ENCODE data around the gene CDK5RAP3.

The CDK5RAP3 gene

DNA sequence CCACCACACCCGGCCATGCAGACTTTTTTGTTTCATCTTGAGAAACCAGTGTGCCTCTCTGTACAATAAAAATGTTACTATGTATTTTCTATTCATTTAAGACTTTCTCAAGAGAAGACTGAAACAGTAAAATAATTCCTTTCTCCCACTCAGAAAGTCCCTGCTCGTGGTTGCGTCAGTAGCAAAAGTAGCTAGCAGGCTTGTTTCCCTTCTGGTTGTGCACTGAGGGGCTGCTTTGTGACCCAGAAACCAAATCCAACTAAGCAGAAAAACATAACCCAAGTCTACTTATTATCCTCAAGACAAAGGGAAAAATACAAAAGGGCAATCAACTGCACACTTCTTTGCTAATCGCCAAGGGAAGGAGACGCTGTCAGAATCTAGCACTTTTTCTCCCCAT lies 33.0 kb upstream of the CDK5RAP3 start:
- Histone ChIP-seq H3K4me1 (ENCODE audit: control insufficient read depth, insufficient read depth, low read length) (0 out of 2 replicates have a peak, but pooled peaks cover 6% of the 10 kb centered on the region), H3K9ac (ENCODE audit: low read length) (no peak overlapping the region), H3K4me3 (ENCODE audit: low read depth, low read length) (no peak overlapping the region), H3K36me3 (ENCODE audit: control insufficient read depth, insufficient read depth, low read length) (no peaks in the 10 kb centered on the region), H3K9me3 (ENCODE audit: control insufficient read depth, insufficient read depth, low read depth, low read length) (no peaks in the 10 kb centered on the region), H3K27ac (ENCODE audit: low read depth, low read length) (no peak overlapping the region), H3K27me3 (ENCODE audit: control insufficient read depth, insufficient read depth, low read length) (peaks cover 5% of the 10 kb centered on the region; the same call in 1 of the 2 replicates)

DNA sequence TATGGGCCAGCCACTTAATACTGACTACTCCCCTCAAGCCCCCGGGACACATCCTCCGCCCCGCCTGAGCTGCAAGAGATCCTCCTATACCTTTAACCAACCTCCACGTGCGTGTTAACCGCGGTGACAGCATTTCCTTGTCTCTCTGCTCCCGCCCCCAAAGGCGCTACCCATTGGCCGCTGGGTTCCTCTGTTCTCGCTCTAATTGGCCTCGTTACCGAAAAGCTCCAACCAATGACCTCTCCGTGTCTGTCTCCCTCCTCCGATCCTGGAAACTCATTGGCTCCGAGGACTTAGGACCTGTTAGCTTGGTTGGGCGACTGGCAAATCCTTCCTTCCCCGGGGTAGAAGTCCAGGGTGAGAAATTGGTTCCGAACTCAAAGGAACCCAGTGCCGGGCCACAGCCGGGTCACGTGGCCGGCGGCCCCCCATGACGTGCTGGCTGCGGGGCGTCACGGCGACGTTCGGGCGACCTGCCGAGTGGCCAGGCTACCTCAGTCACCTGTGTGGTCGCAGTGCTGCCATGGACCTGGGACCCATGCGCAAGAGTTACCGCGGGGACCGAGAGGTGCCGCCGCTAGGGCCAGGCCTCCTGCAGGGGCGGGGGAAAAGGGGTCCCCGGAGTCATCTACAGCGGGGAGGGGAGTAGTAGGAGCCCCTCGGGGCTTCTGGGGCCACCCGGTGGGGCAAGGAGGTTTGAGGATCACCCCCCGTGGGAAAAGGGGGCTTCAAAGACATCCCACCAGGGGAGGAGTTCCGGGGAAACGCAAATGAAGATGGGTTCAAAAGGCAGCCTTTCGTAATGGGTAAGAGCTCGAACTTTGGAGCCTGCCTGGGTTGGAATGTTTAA lies 29.4 kb upstream of the CDK5RAP3 start, which contains the start of gene PNPO:
TSS of gene PNPO (plus strand) at position 326 of the 850 bp plus-strand sequence. CDS start at position 431, 105 bp downstream.
- Histone ChIP-seq H3K27ac (ENCODE audit: low read depth, low read length) (no peak within 1 kb of the TSS), H3K9me3 (ENCODE audit: control insufficient read depth, insufficient read depth, low read depth, low read length) (no peaks in the 10 kb centered on the region), H3K27me3 (ENCODE audit: control insufficient read depth, insufficient read depth, low read length) (peaks cover 5% of the 10 kb centered on the region; the same call in 1 of the 2 replicates), H3K4me1 (ENCODE audit: control insufficient read depth, insufficient read depth, low read length) (0 out of 2 replicates have a peak, but pooled peaks cover 6% of the 10 kb centered on the region), H3K4me3 (ENCODE audit: low read depth, low read length) (peak within 1 kb of the TSS; percentile 65), H3K36me3 (ENCODE audit: control insufficient read depth, insufficient read depth, low read length) (0 out of 2 replicates have a peak, but pooled peaks cover 6% of the 10 kb centered on the region), H3K9ac (ENCODE audit: low read length) (peak within 1 kb of the TSS; percentile 53)

DNA sequence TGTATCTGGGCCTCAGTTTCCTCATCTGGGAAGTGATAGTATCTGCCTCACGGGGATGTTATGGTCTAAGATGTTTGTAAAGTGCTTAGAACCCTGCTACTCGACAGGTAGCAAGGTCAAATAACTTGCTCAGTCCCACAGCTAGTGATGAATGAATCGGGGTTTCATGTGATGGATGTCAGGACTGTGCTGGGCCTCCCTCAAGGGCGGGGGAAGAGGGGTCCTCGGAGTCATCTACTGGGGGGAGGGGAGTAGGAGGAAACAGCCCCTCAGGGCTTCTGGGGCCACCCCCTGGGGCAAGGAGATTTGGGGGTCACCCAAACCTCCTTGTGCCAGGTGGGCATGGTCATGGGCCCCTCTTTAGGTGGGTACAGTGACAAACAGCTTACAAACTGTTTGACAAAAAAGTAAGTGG lies 28.8 kb upstream of the CDK5RAP3 start:
- Histone ChIP-seq H3K27ac (ENCODE audit: low read depth, low read length) (no peak overlapping the region), H3K27me3 (ENCODE audit: control insufficient read depth, insufficient read depth, low read length) (peaks cover 5% of the 10 kb centered on the region; the same call in 1 of the 2 replicates), H3K4me3 (ENCODE audit: low read depth, low read length) (peak overlapping the region; percentile 65), H3K9ac (ENCODE audit: low read length) (peak overlapping the region; percentile 53), H3K36me3 (ENCODE audit: control insufficient read depth, insufficient read depth, low read length) (0 out of 2 replicates have a peak, but pooled peaks cover 6% of the 10 kb centered on the region), H3K4me1 (ENCODE audit: control insufficient read depth, insufficient read depth, low read length) (0 out of 2 replicates have a peak, but pooled peaks cover 7% of the 10 kb centered on the region), H3K9me3 (ENCODE audit: control insufficient read depth, insufficient read depth, low read depth, low read length) (no peaks in the 10 kb centered on the region)

DNA sequence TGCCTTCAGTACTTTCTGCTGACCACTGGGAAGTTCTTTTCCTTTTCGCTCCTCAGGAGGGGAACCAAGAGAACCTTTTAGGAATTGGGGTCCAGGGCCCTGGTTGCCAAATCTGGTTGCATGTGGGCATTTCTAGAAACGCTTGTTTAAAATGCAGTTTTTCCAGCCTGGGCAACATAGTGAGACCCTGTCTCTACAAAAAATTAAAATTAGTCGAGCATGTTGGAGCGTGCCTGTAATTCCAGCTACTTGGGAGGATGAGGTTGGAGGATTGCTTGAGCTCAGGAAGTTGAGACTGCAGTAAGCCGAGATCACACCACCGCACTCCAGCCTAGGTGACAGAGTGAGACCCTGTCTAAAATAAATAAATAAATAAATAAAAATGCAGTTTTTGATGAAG lies 28.3 kb upstream of the CDK5RAP3 start:
- no peaks in the 10 kb centered on the region for H3K9me3 ChIP-seq (ENCODE audit: control insufficient read depth, insufficient read depth, low read depth, low read length)
- no peak overlapping the region for H3K9ac ChIP-seq (ENCODE audit: low read length)
- peak overlapping the region; percentile 65 for H3K4me3 ChIP-seq (ENCODE audit: low read depth, low read length)
- 0 out of 2 replicates have a peak, but pooled peaks cover 6% of the 10 kb centered on the region for H3K36me3 ChIP-seq (ENCODE audit: control insufficient read depth, insufficient read depth, low read length)
- H3K27me3 ChIP-seq (ENCODE audit: control insufficient read depth, insufficient read depth, low read length): peaks cover 5% of the 10 kb centered on the region; the same call in 1 of the 2 replicates
- H3K4me1 ChIP-seq (ENCODE audit: control insufficient read depth, insufficient read depth, low read length): 0 out of 2 replicates have a peak, but pooled peaks cover 9% of the 10 kb centered on the region
- no peak overlapping the region for H3K27ac ChIP-seq (ENCODE audit: low read depth, low read length)

DNA sequence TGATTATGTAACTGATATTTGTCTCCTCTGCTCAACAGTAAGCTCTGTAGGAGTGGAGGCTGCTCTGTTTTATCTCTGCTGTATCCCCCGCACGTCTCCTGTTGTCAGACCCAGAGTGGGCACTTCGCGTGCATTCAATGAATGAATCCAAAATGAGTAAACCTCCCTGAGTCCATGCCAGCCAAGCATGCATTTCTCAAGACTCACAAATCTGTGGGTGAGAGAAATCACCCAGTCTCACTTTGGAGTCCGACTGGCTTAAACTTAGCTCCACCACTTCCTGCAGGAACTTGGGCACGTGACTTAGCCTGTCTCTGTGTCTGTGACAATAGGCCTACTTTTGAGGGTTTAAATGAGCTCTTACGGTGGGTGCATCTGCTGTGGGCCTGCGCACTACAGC lies 25.8 kb upstream of the CDK5RAP3 start:
- Histone ChIP-seq H3K36me3 (ENCODE audit: control insufficient read depth, insufficient read depth, low read length) (0 out of 2 replicates have a peak, but pooled peaks cover 9% of the 10 kb centered on the region), H3K4me1 (ENCODE audit: control insufficient read depth, insufficient read depth, low read length) (peaks cover 20% of the 10 kb centered on the region), H3K9ac (ENCODE audit: low read length) (no peak overlapping the region)

DNA sequence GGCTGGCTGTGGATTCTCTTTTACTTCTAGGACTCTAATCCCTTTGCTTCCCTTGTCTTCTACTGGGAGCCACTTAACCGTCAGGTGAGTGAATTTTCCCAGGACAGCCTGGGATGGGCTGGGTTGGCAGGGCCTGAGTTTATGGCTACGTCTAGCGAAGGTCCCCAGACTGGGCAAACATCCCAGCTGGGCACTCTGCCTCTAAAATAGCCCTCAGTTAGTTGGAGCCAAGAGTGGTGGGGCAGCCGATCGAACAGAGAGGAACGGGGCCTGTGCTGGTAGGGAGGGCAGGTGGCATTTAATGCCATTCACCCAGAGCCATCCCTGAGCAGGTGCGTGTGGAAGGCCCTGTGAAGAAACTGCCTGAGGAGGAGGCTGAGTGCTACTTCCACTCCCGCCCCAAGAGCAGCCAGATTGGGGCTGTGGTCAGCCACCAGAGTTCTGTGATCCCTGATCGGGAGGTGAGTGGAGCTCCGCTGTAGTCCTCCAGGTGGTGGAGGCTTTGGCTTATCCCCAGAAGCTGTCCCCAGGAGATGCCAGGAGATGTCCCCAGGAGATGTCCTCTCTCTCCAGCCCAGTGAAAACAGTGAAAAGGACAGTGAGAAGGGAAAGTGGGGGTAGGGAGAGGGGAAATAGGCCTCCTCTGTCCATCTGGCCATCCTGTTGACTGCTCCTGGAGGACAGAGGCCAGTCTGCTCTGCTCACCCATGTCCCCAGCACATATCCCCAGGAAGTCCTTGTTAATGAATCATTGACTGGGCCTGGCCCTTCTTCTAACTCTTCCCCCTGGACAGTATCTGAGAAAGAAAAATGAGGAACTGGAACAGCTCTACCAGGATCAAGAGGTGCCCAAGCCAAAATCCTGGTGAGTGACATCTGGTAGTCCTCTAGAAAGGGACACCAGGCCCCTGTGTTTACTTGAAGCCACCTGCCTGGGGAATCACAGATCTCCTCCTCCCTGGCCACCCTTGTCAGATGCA lies 25.1 kb upstream of the CDK5RAP3 start:
- no peak overlapping the region for H3K4me3 ChIP-seq (ENCODE audit: low read depth, low read length)
- peaks cover 3% of the 10 kb centered on the region; the same call in 1 of the 2 replicates for H3K27me3 ChIP-seq (ENCODE audit: control insufficient read depth, insufficient read depth, low read length)
- no peak overlapping the region for H3K9ac ChIP-seq (ENCODE audit: low read length)
- H3K36me3 ChIP-seq (ENCODE audit: control insufficient read depth, insufficient read depth, low read length): 0 out of 2 replicates have a peak, but pooled peaks cover 9% of the 10 kb centered on the region
- peaks cover 20% of the 10 kb centered on the region for H3K4me1 ChIP-seq (ENCODE audit: control insufficient read depth, insufficient read depth, low read length)
- no peak overlapping the region for H3K27ac ChIP-seq (ENCODE audit: low read depth, low read length)
- H3K9me3 ChIP-seq (ENCODE audit: control insufficient read depth, insufficient read depth, low read depth, low read length): no peaks in the 10 kb centered on the region

More for the DNA sequence above, 25.8 kb upstream of the CDK5RAP3 start:
- H3K27me3 ChIP-seq (ENCODE audit: control insufficient read depth, insufficient read depth, low read length): peaks cover 5% of the 10 kb centered on the region; the same call in 1 of the 2 replicates
- no peak overlapping the region for H3K4me3 ChIP-seq (ENCODE audit: low read depth, low read length)
- H3K27ac ChIP-seq (ENCODE audit: low read depth, low read length): no peak overlapping the region
- no peaks in the 10 kb centered on the region for H3K9me3 ChIP-seq (ENCODE audit: control insufficient read depth, insufficient read depth, low read depth, low read length)

DNA sequence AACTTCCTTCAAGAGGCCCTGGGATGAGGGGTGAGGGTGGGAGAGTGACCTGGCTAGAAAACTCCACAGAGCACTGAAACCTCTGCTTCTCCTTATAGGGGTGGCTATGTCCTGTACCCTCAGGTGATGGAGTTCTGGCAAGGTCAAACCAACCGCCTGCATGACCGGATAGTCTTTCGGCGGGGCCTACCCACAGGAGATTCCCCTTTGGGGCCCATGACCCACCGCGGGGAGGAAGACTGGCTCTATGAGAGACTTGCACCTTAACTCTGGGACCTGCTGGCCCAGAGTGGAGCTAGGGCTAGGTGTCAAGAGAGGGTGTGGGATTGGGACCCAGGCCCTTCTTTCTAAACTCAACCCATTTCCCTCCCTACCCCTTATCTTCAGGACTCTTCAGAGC lies 24.4 kb upstream of the CDK5RAP3 start:
- H3K4me3 ChIP-seq (ENCODE audit: low read depth, low read length): no peak overlapping the region
- H3K27ac ChIP-seq (ENCODE audit: low read depth, low read length): no peak overlapping the region
- no peaks in the 10 kb centered on the region for H3K9me3 ChIP-seq (ENCODE audit: control insufficient read depth, insufficient read depth, low read depth, low read length)
- no peaks in the 10 kb centered on the region for H3K27me3 ChIP-seq (ENCODE audit: control insufficient read depth, insufficient read depth, low read length)
- H3K4me1 ChIP-seq (ENCODE audit: control insufficient read depth, insufficient read depth, low read length): peaks cover 20% of the 10 kb centered on the region
- 0 out of 2 replicates have a peak, but pooled peaks cover 9% of the 10 kb centered on the region for H3K36me3 ChIP-seq (ENCODE audit: control insufficient read depth, insufficient read depth, low read length)
- H3K9ac ChIP-seq (ENCODE audit: low read length): no peak overlapping the region

DNA sequence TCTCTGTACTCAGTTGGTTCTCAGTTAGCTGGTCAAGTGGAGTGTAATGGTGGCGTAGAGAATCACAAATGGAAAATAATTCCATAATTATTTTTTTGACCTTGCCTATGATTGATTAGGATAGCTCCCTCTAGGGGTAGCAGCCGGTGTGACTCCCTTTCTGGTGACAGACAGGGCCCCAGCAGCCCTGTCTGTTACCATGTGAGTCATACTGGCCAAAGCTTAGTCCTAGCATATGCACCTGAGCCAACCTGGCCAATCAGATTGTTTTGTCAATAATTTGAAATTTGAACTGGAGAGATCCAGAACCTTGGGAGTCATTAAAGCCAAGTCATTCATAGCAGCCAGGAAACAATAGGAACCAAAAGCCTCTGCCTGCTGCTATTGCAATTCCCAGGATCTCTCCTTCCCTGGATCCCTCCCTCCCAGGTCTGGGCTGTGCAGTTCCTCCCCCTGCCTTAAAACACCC lies 23.9 kb upstream of the CDK5RAP3 start:
- Histone ChIP-seq H3K4me1 (ENCODE audit: control insufficient read depth, insufficient read depth, low read length) (peaks cover 19% of the 10 kb centered on the region), H3K9me3 (ENCODE audit: control insufficient read depth, insufficient read depth, low read depth, low read length) (no peaks in the 10 kb centered on the region), H3K36me3 (ENCODE audit: control insufficient read depth, insufficient read depth, low read length) (0 out of 2 replicates have a peak, but pooled peaks cover 9% of the 10 kb centered on the region), H3K4me3 (ENCODE audit: low read depth, low read length) (no peak overlapping the region), H3K27me3 (ENCODE audit: control insufficient read depth, insufficient read depth, low read length) (no peaks in the 10 kb centered on the region), H3K9ac (ENCODE audit: low read length) (no peak overlapping the region), H3K27ac (ENCODE audit: low read depth, low read length) (no peak overlapping the region)

DNA sequence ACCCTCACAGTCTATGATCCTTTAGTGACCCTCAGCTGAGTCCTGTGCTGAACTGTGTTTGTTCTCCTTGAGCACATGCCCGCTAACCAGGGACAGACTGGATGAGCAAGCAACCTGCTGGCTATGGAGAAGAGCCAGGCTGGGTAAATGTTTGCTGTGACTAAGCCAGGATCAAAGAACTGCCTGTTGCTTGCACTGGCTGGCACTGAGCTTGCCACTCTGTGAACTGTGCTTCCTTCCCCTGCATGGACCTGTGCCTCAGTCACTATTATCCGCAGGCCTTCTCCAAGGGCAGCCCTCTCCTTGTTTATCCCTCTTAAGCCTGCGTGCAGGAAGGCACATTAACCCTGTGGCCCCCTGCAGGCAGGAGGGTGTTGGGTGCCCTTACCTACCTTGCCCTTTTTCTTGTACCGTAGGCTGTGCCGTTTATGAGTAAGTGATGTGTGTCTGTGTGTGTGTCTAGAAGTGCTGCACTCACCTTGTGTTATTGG lies 22.2 kb upstream of the CDK5RAP3 start:
- H3K4me3 ChIP-seq (ENCODE audit: low read depth, low read length): no peak overlapping the region
- H3K9me3 ChIP-seq (ENCODE audit: control insufficient read depth, insufficient read depth, low read depth, low read length): no peaks in the 10 kb centered on the region
- peak overlapping the region; percentile 37 for H3K9ac ChIP-seq (ENCODE audit: low read length)
- no peaks in the 10 kb centered on the region for H3K27me3 ChIP-seq (ENCODE audit: control insufficient read depth, insufficient read depth, low read length)
- no peak overlapping the region for H3K27ac ChIP-seq (ENCODE audit: low read depth, low read length)
- H3K4me1 ChIP-seq (ENCODE audit: control insufficient read depth, insufficient read depth, low read length): peaks cover 14% of the 10 kb centered on the region
- H3K36me3 ChIP-seq (ENCODE audit: control insufficient read depth, insufficient read depth, low read length): 0 out of 2 replicates have a peak, but pooled peaks cover 9% of the 10 kb centered on the region

DNA sequence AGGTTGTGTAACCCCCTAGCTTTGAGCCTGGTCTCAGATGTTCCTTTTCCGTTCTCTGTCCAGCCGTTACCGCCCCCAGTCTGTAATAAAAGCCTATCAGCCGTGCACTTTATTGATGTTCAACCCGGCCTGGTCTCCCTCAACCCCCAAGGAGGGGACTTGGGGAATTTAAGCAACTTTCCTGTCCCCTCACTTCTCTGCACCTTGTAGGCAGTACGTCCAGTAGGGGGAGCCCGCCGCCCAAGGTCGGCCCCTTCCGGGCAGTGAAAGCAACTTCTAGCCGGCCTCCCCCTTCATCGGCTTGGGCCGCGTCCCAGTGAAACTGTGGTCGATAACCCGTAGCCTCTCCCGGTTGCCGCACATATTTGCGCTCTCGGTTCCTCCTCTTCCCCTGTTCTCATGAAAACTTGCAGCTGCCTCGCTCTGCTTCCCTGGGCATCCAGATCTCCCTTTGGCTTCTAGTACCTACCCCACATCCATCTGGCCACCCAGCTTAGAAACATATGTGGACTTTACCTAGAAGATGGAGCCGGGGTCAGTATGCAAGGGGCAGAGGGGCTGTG lies 21.6 kb upstream of the CDK5RAP3 start:
- peak overlapping the region; percentile 42 for H3K4me3 ChIP-seq (ENCODE audit: low read depth, low read length)
- no peak overlapping the region for H3K27ac ChIP-seq (ENCODE audit: low read depth, low read length)
- 0 out of 2 replicates have a peak, but pooled peaks cover 9% of the 10 kb centered on the region for H3K36me3 ChIP-seq (ENCODE audit: control insufficient read depth, insufficient read depth, low read length)
- peaks cover 14% of the 10 kb centered on the region for H3K4me1 ChIP-seq (ENCODE audit: control insufficient read depth, insufficient read depth, low read length)
- no peaks in the 10 kb centered on the region for H3K27me3 ChIP-seq (ENCODE audit: control insufficient read depth, insufficient read depth, low read length)
- peak overlapping the region; percentile 37 for H3K9ac ChIP-seq (ENCODE audit: low read length)
- H3K9me3 ChIP-seq (ENCODE audit: control insufficient read depth, insufficient read depth, low read depth, low read length): no peaks in the 10 kb centered on the region
